ENCODE results near the gene RECK.
"Not testable (repeated sequence)": the region's sequence is repeated elsewhere in the genome, so short reads cannot be mapped to it uniquely, and the experiment has no call there.

GRCh38 chr9:36160126-36160525 lies 123.4 kb downstream of the RECK start:
- not testable (repeated sequence) for TF ChIP-seq CTCF (conservative IDR thresholded peaks at IDR 0.05); EZH2 (IDR thresholded peaks at IDR 0.05; ENCODE audit: low read depth)

All from PC-9 (cell line).